Right atrium auricular region (tissue), 2 donors: ENCODE data around the gene RNF8. TPM values are rescaled to one million over a fixed set of nuclear protein-coding genes. Genes with fewer than 3 reads are reported as not detected.

Experiments used
- DNase-seq: peaks from one replicate; pipeline ENCODE4 v3.0.0-alpha.2; 2019; ENCODE audit warnings: low spot score
- H3K27ac ChIP-seq, 2 donors: fragments of 200-600 bp; sonication (generic); 1 replicate in 1 of 2; 2 replicates in 1 of 2; pipeline ENCODE4 v1.5.1; 2016 to 2019
- H3K27me3 ChIP-seq, 2 donors: fragments of 200-600 bp; sonication (generic); one replicate each; pipeline versions ENCODE4 v1.5.1 to v1.6.0; 2017 to 2019
- H3K36me3 ChIP-seq: fragments of 200-600 bp; sonication (generic); one replicate; pipeline ENCODE4 v1.5.1; 2016
- H3K4me1 ChIP-seq, 2 donors: fragments of 200-600 bp; sonication (generic); one replicate each; pipeline versions ENCODE4 v1.5.1 to v1.6.0; 2017 to 2019
- H3K4me3 ChIP-seq, 2 donors: fragments of 200-600 bp; sonication (generic); 1 replicate in 1 of 2; 2 replicates in 1 of 2; pipeline ENCODE4 v1.5.1; 2017 to 2019; ENCODE audit warnings: mild to moderate bottlenecking in 1 of 2, moderate library complexity in 1 of 2
- H3K9me3 ChIP-seq, 2 donors: fragments of 200-600 bp; sonication (generic); one replicate each; pipeline ENCODE4 v1.5.1; 2019
- total RNA-seq, 2 donors: library from RNA; depleted of rRNA; stranded (reverse); fragments of >200 nt; gene quantifications; one replicate each; pipeline ENCODE4 v1.1.0, GENCODE V29; 2016
- TF ChIP-seq, protein P1 (sequence below), 2 donors: fragments of 200-600 bp; sonication (generic); IDR thresholded peaks; one replicate each; pipeline ENCODE4 v1.5.1; 2019; ENCODE audit warnings: antibody characterized with exemption in 2 of 2

The RNF8 gene
- total RNA-seq, 2 donors from 2014 or later = 17.0 to 17.3 TPM

DNA sequence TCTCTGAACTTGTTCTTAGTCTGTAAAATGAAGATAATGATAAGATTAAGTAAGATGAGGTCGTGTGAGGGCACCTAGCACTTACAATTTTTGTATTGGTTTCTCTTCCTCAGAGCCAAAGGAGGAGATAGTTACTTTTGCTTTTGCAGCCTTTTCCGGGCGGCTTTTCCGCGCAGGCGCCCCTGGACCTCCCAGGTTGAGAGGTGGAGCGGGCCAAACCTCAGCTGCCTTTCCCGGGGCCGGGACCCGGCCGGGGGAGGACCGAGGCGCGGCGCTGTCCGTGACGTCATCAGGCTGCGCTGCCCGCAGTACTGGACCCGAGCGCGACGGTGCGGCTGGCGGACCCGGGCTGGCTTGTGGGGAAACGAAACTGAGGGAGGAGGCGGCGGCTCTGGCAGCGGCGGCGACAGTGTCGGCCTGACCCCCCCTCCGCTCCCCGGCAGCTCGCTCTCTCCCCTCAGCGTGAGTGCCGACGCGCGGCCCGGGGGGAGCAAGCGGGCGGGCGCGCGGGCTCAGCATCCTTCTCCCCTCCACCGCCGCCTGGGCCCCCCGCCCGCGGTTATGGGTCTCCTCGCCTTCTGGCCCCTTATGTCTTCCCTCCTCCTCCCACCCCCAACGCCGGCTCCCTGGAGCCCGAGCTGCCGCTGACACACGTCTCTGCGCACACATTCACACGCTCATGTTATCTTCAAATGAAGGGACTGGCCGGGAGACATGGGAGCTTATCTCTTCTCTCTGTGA is 79.3 kb downstream of the RNF8 start, which contains the start of gene CMTR1:
Gene CMTR1 (plus strand): TSS at position 306 of the 741 bp plus-strand sequence. CDS start 2,409 bp downstream, outside the sequence.
- peak within 1 kb of the TSS; percentile 91 to 93 for H3K27ac ChIP-seq

DNA sequence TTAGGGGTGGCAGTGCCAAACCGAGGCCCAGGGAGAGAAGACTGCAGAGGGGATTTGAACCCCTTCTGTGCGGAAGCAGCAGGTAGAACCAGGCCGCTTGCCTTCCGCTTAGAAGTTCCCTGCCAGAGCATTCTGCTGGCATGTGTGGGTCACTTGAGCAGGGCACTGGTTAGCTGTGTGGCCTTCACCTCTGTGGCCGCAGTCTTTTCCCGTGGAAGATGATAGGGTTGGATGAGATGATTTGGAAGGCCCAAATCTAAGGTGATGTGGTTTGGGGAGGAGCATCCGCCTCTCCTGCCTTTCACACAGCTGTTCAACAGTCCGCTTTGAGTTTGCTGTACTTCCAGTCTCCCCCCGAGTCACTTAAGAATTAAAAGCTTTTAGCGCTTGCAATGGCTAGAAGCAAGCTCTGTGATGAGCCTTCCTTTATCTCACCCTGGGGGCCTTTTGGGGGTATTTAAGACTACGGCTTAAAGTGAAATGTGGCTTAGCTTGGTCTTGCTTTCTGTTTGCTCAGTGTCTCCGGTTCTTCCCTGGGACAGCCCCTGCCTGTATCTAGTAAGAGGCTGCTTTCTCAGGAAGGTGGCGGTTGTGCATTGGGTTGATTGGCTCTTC is 80.0 kb downstream of the RNF8 start:
- peaks cover 29% of the 10 kb centered on the region for H3K36me3 ChIP-seq
- DNase-seq = no peak
- H3K4me1 ChIP-seq = peaks cover 0 to 25% of the 10 kb centered on the region in 2 donors
- TF ChIP-seq, protein P1, sequence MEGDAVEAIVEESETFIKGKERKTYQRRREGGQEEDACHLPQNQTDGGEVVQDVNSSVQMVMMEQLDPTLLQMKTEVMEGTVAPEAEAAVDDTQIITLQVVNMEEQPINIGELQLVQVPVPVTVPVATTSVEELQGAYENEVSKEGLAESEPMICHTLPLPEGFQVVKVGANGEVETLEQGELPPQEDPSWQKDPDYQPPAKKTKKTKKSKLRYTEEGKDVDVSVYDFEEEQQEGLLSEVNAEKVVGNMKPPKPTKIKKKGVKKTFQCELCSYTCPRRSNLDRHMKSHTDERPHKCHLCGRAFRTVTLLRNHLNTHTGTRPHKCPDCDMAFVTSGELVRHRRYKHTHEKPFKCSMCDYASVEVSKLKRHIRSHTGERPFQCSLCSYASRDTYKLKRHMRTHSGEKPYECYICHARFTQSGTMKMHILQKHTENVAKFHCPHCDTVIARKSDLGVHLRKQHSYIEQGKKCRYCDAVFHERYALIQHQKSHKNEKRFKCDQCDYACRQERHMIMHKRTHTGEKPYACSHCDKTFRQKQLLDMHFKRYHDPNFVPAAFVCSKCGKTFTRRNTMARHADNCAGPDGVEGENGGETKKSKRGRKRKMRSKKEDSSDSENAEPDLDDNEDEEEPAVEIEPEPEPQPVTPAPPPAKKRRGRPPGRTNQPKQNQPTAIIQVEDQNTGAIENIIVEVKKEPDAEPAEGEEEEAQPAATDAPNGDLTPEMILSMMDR (IDR thresholded peaks at IDR 0.05) = no peak
- H3K9me3 ChIP-seq = no peaks in the 10 kb centered on the region
- peak overlapping the region; percentile 91 to 93 for H3K27ac ChIP-seq
- peak overlapping the region; percentile 83 to 90 for H3K4me3 ChIP-seq
- H3K27me3 ChIP-seq = no peaks in the 10 kb centered on the region

More for the DNA sequence above, 79.3 kb downstream of the RNF8 start, which contains the start of gene CMTR1:
- Histone ChIP-seq H3K27me3 (no peaks in the 10 kb centered on the region), H3K36me3 (peaks cover 27% of the 10 kb centered on the region), H3K4me1 (peaks cover 0 to 25% of the 10 kb centered on the region in 2 donors), H3K4me3 (peak within 1 kb of the TSS; percentile 83 to 90), H3K9me3 (no peaks in the 10 kb centered on the region)
- peak; percentile 95 for DNase-seq
- TF ChIP-seq, protein P1 (IDR thresholded peaks at IDR 0.05) = peak in 1 of 2 donors; percentile 15

DNA sequence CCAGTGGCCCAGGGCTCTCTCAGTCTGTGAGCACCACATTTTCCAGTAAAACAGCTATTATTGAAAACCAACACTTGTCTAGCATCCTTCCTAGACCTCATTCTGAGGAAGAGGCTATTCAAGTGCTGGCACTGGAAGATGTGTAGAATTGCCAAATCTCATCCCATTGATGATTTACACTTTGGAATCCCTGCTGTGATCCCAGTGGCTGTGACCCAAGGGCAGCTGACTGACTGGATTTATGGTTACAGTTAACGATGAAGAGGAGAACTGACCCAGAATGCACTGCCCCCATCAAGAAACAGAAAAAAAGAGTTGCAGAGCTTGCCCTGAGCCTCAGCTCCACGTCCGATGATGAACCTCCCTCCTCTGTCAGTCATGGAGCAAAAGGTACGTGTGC is 81.6 kb downstream of the RNF8 start:
- H3K4me3 ChIP-seq = no peak overlapping the region
- H3K36me3 ChIP-seq = peaks cover 29% of the 10 kb centered on the region
- H3K9me3 ChIP-seq = no peaks in the 10 kb centered on the region
- DNase-seq = no peak
- no peak overlapping the region for H3K27ac ChIP-seq
- H3K27me3 ChIP-seq = no peaks in the 10 kb centered on the region
- TF ChIP-seq, protein P1 (IDR thresholded peaks at IDR 0.05) = no peak
- H3K4me1 ChIP-seq = peaks cover 0 to 38% of the 10 kb centered on the region in 2 donors

DNA sequence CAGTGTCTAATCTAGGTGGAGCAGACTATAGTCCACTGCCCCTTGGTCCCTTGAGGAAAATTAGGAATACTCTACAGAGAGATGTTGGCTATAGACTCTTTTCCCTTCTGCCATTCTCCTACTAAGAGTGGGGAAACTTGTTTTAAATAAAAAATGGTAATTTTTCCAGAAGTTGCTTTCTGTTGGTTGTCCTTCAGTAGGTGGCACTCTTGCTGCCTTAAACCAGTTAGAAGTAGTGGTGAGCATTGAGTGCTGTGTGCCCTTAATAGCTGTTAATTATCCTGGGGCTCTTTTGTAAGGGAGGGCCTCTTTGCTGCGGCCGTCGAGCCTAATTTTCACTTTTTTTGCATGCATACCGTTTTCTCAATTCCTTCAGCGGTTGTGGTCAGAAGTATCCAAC is 82.0 kb downstream of the RNF8 start:
- Histone ChIP-seq H3K4me3 (no peak overlapping the region), H3K9me3 (no peaks in the 10 kb centered on the region), H3K4me1 (peaks cover 0 to 41% of the 10 kb centered on the region in 2 donors), H3K36me3 (peaks cover 29% of the 10 kb centered on the region), H3K27ac (no peak overlapping the region), H3K27me3 (no peaks in the 10 kb centered on the region)
- DNase-seq = no peak
- TF ChIP-seq, protein P1 (IDR thresholded peaks at IDR 0.05) = no peak

DNA sequence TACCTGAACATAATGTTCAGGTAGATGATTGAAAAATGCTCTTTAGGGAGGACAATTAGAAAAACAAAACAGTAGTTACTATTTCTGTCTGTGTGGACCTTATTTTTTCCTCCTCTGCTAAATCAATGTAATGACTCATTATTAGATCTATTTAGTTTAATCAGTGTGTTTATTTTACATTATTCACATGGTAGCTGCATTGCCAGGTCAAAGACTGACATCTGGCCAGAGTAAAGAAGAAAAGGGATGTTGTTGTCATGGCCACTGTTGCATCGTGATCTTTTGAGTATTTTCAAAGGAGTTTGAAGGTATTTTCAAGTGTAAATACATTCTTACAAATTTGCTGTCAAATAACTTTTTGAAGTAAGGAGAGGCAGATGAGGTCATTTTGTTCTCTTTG is 85.1 kb downstream of the RNF8 start:
- Histone ChIP-seq H3K9me3 (no peaks in the 10 kb centered on the region), H3K4me3 (no peak overlapping the region), H3K27ac (no peak overlapping the region), H3K27me3 (no peaks in the 10 kb centered on the region), H3K36me3 (peaks cover 32% of the 10 kb centered on the region), H3K4me1 (peaks cover 0 to 62% of the 10 kb centered on the region in 2 donors)
- TF ChIP-seq, protein P1 (IDR thresholded peaks at IDR 0.05) = no peak
- DNase-seq = no peak
